Measurements from ENCODE around the gene CDH23.

DNA sequence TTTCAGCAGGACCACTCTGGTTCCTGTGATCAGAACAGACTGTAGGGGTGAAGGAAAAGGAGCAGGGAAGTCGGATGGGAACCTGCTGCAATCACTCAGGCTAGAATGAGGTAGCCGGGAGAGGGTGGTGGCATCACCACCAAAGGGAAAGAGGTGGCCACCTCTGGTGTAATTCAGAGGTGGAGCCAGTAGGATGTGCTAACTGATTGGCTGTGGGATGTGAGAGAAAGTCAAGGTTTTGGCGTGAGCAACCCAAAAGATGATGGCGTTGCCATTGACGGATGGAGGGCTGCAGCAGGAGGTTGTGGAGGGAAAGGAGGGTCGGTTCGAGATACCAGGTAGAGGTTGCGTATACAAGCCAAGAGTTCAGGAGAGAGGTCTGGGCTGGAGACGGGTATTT, 384.0 kb downstream of the CDH23 start:
- TF ChIP-seq EZH2phosphoT487 (IDR thresholded peaks at IDR 0.05; ENCODE audit: insufficient read depth, low read depth) (no peak), EZH2 (IDR thresholded peaks at IDR 0.05; ENCODE audit: insufficient read depth, poor library complexity, severe bottlenecking) (no peak)

Measured in GM23248 (cell line).